ENCODE measurements around the gene OR8B4.
"Not testable (repeated sequence)": the region's sequence is repeated elsewhere in the genome, so short reads cannot be mapped to it uniquely, and the experiment has no call there.

The OR8B4 gene

GRCh38 chr11:124403186-124403585 lies 21.5 kb downstream of the OR8B4 start:
- DNase-seq: not testable (repeated sequence)

GRCh38 chr11:124402326-124402922 lies 22.2 kb downstream of the OR8B4 start:
- DNase-seq: peak; percentile 21

GRCh38 chr11:124398924-124399323 lies 25.7 kb downstream of the OR8B4 start, which contains the start of gene OR8B3:
OR8B3 (minus strand) TSS chr11:124399024; CDS start chr11:124397351, 1,673 bp downstream.
- DNase-seq: no peak

- DNase-seq: not testable (repeated sequence)
These were observed 27.8 kb downstream of the OR8B4 start for GRCh38 chr11:124396847-124397246.

GRCh38 chr11:124394408-124394807 lies 30.3 kb downstream of the OR8B4 start:
- no peak for DNase-seq

- no peak for DNase-seq
These were observed 40.3 kb downstream of the OR8B4 start, which contains the start of gene OR8B2 for GRCh38 chr11:124384399-124384798. OR8B2 (minus strand) TSS chr11:124384499; CDS start chr11:124383343, 1,156 bp downstream.

- DNase-seq: not testable (repeated sequence)
These were observed 41.8 kb downstream of the OR8B4 start for GRCh38 chr11:124382857-124383256.

- no peak for DNase-seq
These were observed 44.1 kb downstream of the OR8B4 start for GRCh38 chr11:124380585-124380984.

GRCh38 chr11:124376280-124376679 lies 48.4 kb downstream of the OR8B4 start:
- DNase-seq: no peak

All from NK-92 treated with Interleukin-12 subunit alpha and Interleukin-12 subunit beta, amount 100 ng/mL, for 24 hours (cell line).